ENCODE results near the gene DNAJC27.
"Not testable (repeated sequence)": the region's sequence is repeated elsewhere in the genome, so short reads cannot be mapped to it uniquely, and the experiment has no call there.

The DNAJC27 gene

GRCh38 chr2:24971536-24972314 lies at the start of gene DNAJC27:
Gene DNAJC27 (minus strand): TSS chr2:24971955. CDS start chr2:24971904, 51 bp downstream.
- in situ Hi-C loops (cut with MboI; ENCODE audit: low sequenced_read_pairs), result no loop called here

GRCh38 chr2:25018681-25019080 lies 46.9 kb upstream of the DNAJC27 start:
- in situ Hi-C loops (cut with MboI; ENCODE audit: low sequenced_read_pairs), result no loop called here

- in situ Hi-C loops (cut with MboI; ENCODE audit: low sequenced_read_pairs), result no loop called here
Observed at GRCh38 chr2:25014631-25015030, 42.9 kb upstream of the DNAJC27 start.

- in situ Hi-C loops (cut with MboI; ENCODE audit: low sequenced_read_pairs), result not testable (repeated sequence)
Observed at GRCh38 chr2:25011342-25011741, 39.6 kb upstream of the DNAJC27 start.

GRCh38 chr2:25009954-25010353 lies 38.2 kb upstream of the DNAJC27 start:
- in situ Hi-C loops (cut with MboI; ENCODE audit: low sequenced_read_pairs), result no loop called here

GRCh38 chr2:25002066-25002465 lies 30.3 kb upstream of the DNAJC27 start:
- in situ Hi-C loops (cut with MboI; ENCODE audit: low sequenced_read_pairs), result no loop called here

GRCh38 chr2:25001325-25001637 lies 29.5 kb upstream of the DNAJC27 start:
- in situ Hi-C loops (cut with MboI; ENCODE audit: low sequenced_read_pairs), result no loop called here

- in situ Hi-C loops (cut with MboI; ENCODE audit: low sequenced_read_pairs), result no loop called here
Observed at GRCh38 chr2:25000503-25001324, 29.0 kb upstream of the DNAJC27 start.

- in situ Hi-C loops (cut with MboI; ENCODE audit: low sequenced_read_pairs), result no loop called here
Observed at GRCh38 chr2:25000036-25000435, 28.3 kb upstream of the DNAJC27 start.

- in situ Hi-C loops (cut with MboI; ENCODE audit: low sequenced_read_pairs), result not testable (repeated sequence)
Observed at GRCh38 chr2:24999097-24999496, 27.3 kb upstream of the DNAJC27 start.

- in situ Hi-C loops (cut with MboI; ENCODE audit: low sequenced_read_pairs), result no loop called here
Observed at GRCh38 chr2:24994146-24994724, 22.5 kb upstream of the DNAJC27 start.

- in situ Hi-C loops (cut with MboI; ENCODE audit: low sequenced_read_pairs), result no loop called here
Observed at GRCh38 chr2:24993406-24994145, 21.8 kb upstream of the DNAJC27 start.

GRCh38 chr2:24986372-24986771 lies 14.6 kb upstream of the DNAJC27 start:
- in situ Hi-C loops (cut with MboI; ENCODE audit: low sequenced_read_pairs), result no loop called here

GRCh38 chr2:24985511-24985910 lies 13.8 kb upstream of the DNAJC27 start:
- in situ Hi-C loops (cut with MboI; ENCODE audit: low sequenced_read_pairs), result no loop called here

- in situ Hi-C loops (cut with MboI; ENCODE audit: low sequenced_read_pairs), result no loop called here
Observed at GRCh38 chr2:24984912-24985311, 13.2 kb upstream of the DNAJC27 start.

- in situ Hi-C loops (cut with MboI; ENCODE audit: low sequenced_read_pairs), result no loop called here
Observed at GRCh38 chr2:24981411-24982136, 9.8 kb upstream of the DNAJC27 start.

GRCh38 chr2:24978661-24979060 lies 6.9 kb upstream of the DNAJC27 start:
- in situ Hi-C loops (cut with MboI; ENCODE audit: low sequenced_read_pairs), result no loop called here

GRCh38 chr2:24977631-24978030 lies 5.9 kb upstream of the DNAJC27 start:
- in situ Hi-C loops (cut with MboI; ENCODE audit: low sequenced_read_pairs), result no loop called here

- in situ Hi-C loops (cut with MboI; ENCODE audit: low sequenced_read_pairs), result no loop called here
Observed at GRCh38 chr2:24973812-24974211, 2.1 kb upstream of the DNAJC27 start.

GRCh38 chr2:24972315-24972961 lies 683 bp upstream of the DNAJC27 start:
- in situ Hi-C loops (cut with MboI; ENCODE audit: low sequenced_read_pairs), result no loop called here
